GM23338 (cell line): Measurements from ENCODE around the gene IL1R1. TPM values are rescaled to one million over a fixed set of nuclear protein-coding genes. Genes with fewer than 3 reads are reported as not detected.

Experiments used
- ATAC-seq: fragments of 200-7000 bp; cut with Tn5 transposase; 3 replicates; pipeline ENCODE4 v1.9.1; 2020
- DNase-seq: peaks from one replicate; pipeline ENCODE4 v3.0.0-alpha.2; 2015; ENCODE audit warnings: low spot score
- H2AFZ ChIP-seq: fragments of 200-600 bp; sonication (generic); 2 replicates; pipeline ENCODE4 v1.8.0; 2016; ENCODE audit warnings: antibody characterized with exemption, mild to moderate bottlenecking, moderate library complexity
- H3F3A ChIP-seq: fragments of 200-600 bp; sonication (generic); replicated peaks from 2 replicates; pipeline ENCODE4 v1.8.0; 2017; ENCODE audit warnings: antibody characterized with exemption, mixed run types, low read depth
- H3K27ac ChIP-seq: fragments of 200-600 bp; sonication (generic); 2 replicates; pipeline ENCODE4 v1.6.1; 2016; ENCODE audit warnings: low read depth
- H3K27me3 ChIP-seq: fragments of 200-600 bp; sonication (generic); 2 replicates; pipeline ENCODE4 v1.8.0; 2016; ENCODE audit warnings: mild to moderate bottlenecking, mixed run types, moderate library complexity; ENCODE audit not compliant: insufficient read depth
- H3K36me3 ChIP-seq: fragments of 200-600 bp; sonication (generic); 2 replicates; pipeline ENCODE4 v1.8.0; 2016; ENCODE audit warnings: mild to moderate bottlenecking; ENCODE audit not compliant: insufficient read depth
- H3K4me1 ChIP-seq: fragments of 200-600 bp; sonication (generic); 2 replicates; pipeline ENCODE4 v1.8.0; 2016; ENCODE audit warnings: mild to moderate bottlenecking, moderate library complexity; ENCODE audit not compliant: insufficient read depth
- H3K4me2 ChIP-seq: fragments of 200-600 bp; sonication (generic); 2 replicates; pipeline ENCODE4 v1.7.1; 2017; ENCODE audit warnings: mixed run types
- H3K4me3 ChIP-seq: fragments of 200-600 bp; sonication (generic); 2 replicates; pipeline ENCODE4 v1.6.1; 2016; ENCODE audit warnings: mixed run types
- H3K79me2 ChIP-seq: fragments of 200-600 bp; sonication (generic); replicated peaks from 2 replicates; pipeline ENCODE4 v1.8.0; 2017; ENCODE audit warnings: mild to moderate bottlenecking; ENCODE audit not compliant: insufficient read depth
- H3K9me2 ChIP-seq: fragments of 200-600 bp; sonication (generic); 2 replicates; pipeline ENCODE4 v1.8.0; 2017; ENCODE audit not compliant: insufficient read depth
- H4K20me1 ChIP-seq: fragments of 200-600 bp; sonication (generic); replicated peaks from 2 replicates; pipeline ENCODE4 v1.8.0; 2017; ENCODE audit warnings: mild to moderate bottlenecking; ENCODE audit not compliant: insufficient read depth
- H3K27ac Mint-ChIP-seq: 2 replicates; pipeline ENCODE4 v1.8.0; 2020; ENCODE audit warnings: inconsistent platforms, mild to moderate bottlenecking, moderate library complexity, mixed read lengths
- H3K27me3 Mint-ChIP-seq: 3 replicates; pipeline ENCODE4 v1.8.0; 2022; ENCODE audit warnings: low read depth, mild to moderate bottlenecking, moderate library complexity, mixed read lengths, inconsistent platforms; ENCODE audit not compliant: insufficient read depth, poor library complexity
- H3K36me3 Mint-ChIP-seq: 3 replicates; pipeline ENCODE4 v1.8.0; 2021; ENCODE audit warnings: low read depth, mild to moderate bottlenecking, inconsistent platforms, moderate library complexity, mixed read lengths
- H3K4me1 Mint-ChIP-seq: 3 replicates; pipeline ENCODE4 v1.8.0; 2020; ENCODE audit warnings: mild to moderate bottlenecking, inconsistent platforms, mixed read lengths
- H3K4me3 Mint-ChIP-seq: 3 replicates; pipeline ENCODE4 v1.8.0; 2021; ENCODE audit warnings: moderate library complexity, mild to moderate bottlenecking, inconsistent platforms, mixed read lengths
- H3K9me3 Mint-ChIP-seq: 3 replicates; pipeline ENCODE4 v1.8.0; 2020; ENCODE audit warnings: moderate library complexity, mild to moderate bottlenecking, inconsistent platforms, mixed read lengths
- CREB1 ChIP-seq: fragments of 250-450 bp; sonication (Bioruptor Pico); IDR thresholded peaks from 2 replicates; pipeline ENCODE4 v1.5.0; 2020; ENCODE audit warnings: low read depth, mild to moderate bottlenecking, moderate library complexity
- CTCF ChIP-seq, 2 experiments: fragments of 200-600 bp in 1 of 2; sonication (generic) in 1 of 2; conservative IDR thresholded peaks; 2 replicates each; pipeline versions ENCODE4 v1.5.1 to v1.6.1; 2016 to 2017; ENCODE audit warnings: antibody characterized with exemption in 2 of 2, low read depth in 2 of 2, mild to moderate bottlenecking in 2 of 2, moderate library complexity in 1 of 2
- ETS1 ChIP-seq: IDR thresholded peaks from 2 replicates; pipeline ENCODE4 v1.6.1; 2016; ENCODE audit warnings: antibody characterized with exemption
- EZH2 ChIP-seq: fragments of 200-600 bp; sonication (generic); IDR thresholded peaks from one replicate; pipeline ENCODE4 v1.8.0; 2017; ENCODE audit warnings: antibody characterized with exemption, mild to moderate bottlenecking, low read depth; ENCODE audit not compliant: unreplicated experiment
- EZH2phosphoT487 ChIP-seq: fragments of 200-600 bp; sonication (generic); IDR thresholded peaks from one replicate; pipeline ENCODE4 v1.8.1; 2018; ENCODE audit warnings: antibody characterized with exemption; ENCODE audit not compliant: unreplicated experiment
- JUNB ChIP-seq: IDR thresholded peaks from one replicate; pipeline ENCODE4 v1.6.1; 2016; ENCODE audit warnings: antibody characterized with exemption; ENCODE audit not compliant: unreplicated experiment
- NANOG ChIP-seq: IDR thresholded peaks from 2 replicates; pipeline ENCODE4 v1.6.1; 2016; ENCODE audit warnings: antibody characterized with exemption, borderline replicate concordance
- REST ChIP-seq: IDR thresholded peaks from one replicate; pipeline ENCODE4 v1.6.1; 2018; ENCODE audit warnings: antibody characterized with exemption; ENCODE audit not compliant: unreplicated experiment
- ZNF114 ChIP-seq: fragments of 250-450 bp; sonication (Bioruptor Pico); IDR thresholded peaks from 2 replicates; pipeline ENCODE4 v1.5.0; 2020; ENCODE audit warnings: mild to moderate bottlenecking, moderate library complexity
- ZNF331 ChIP-seq: fragments of 250-450 bp; sonication (Bioruptor Pico); IDR thresholded peaks from 2 replicates; pipeline ENCODE4 v1.5.0; 2020; ENCODE audit warnings: low read depth, mild to moderate bottlenecking, moderate library complexity
- polyA plus RNA-seq: library from polyadenylated mRNA; unstranded; fragments of >200 nt; fragmentation: Nextera tagmentation; extraction: Ambion mirVana; gene quantifications from 2 replicates; pipeline ENCODE4 v1.2.1, GENCODE V29; 2016
- total RNA-seq: library from RNA; depleted of rRNA; stranded (reverse); fragments of >200 nt; shearing (Covaris generic); gene quantifications from 2 replicates; pipeline ENCODE4 v1.2.3, GENCODE V29; 2014

Gene IL1R1
- total and polyA plus RNA-seq, 2 experiments from 2014 or later, result 0.17 TPM; not detected in 1

GRCh38 chr2:102129082-102129481, 13.5 kb upstream of the IL1R1 start:
- no peak overlapping the region for H3K4me3 Mint-ChIP-seq
- no peak for DNase-seq
- no peaks in the 10 kb centered on the region for H3K36me3 Mint-ChIP-seq
- no peak for TF ChIP-seq NANOG
- TF ChIP-seq CREB1 (CRISPR knock-in tag), result no peak
- TF ChIP-seq ZNF114 (CRISPR knock-in tag), result no peak
- no peak for TF ChIP-seq EZH2phosphoT487
- no peak for TF ChIP-seq ZNF331 (CRISPR knock-in tag)
- Histone ChIP-seq H3K4me3 (no peak overlapping the region), H3K36me3 (no peaks in the 10 kb centered on the region), H3K4me2 (no peak overlapping the region), H3F3A (no peaks in the 10 kb centered on the region), H3K9me2 (no peaks in the 10 kb centered on the region; the same call in 1 of the 2 replicates), H2AFZ (no peak overlapping the region), H3K4me1 (no peaks in the 10 kb centered on the region), H3K79me2 (no peaks in the 10 kb centered on the region), H4K20me1 (no peaks in the 10 kb centered on the region), H3K27ac (no peak overlapping the region), H3K27me3 (no peaks in the 10 kb centered on the region)
- no peak overlapping the region for H3K27ac Mint-ChIP-seq
- peaks cover 3% of the 10 kb centered on the region for H3K27me3 Mint-ChIP-seq
- no peak for ATAC-seq
- no peaks in the 10 kb centered on the region for H3K4me1 Mint-ChIP-seq
- no peaks in the 10 kb centered on the region for H3K9me3 Mint-ChIP-seq

DNA sequence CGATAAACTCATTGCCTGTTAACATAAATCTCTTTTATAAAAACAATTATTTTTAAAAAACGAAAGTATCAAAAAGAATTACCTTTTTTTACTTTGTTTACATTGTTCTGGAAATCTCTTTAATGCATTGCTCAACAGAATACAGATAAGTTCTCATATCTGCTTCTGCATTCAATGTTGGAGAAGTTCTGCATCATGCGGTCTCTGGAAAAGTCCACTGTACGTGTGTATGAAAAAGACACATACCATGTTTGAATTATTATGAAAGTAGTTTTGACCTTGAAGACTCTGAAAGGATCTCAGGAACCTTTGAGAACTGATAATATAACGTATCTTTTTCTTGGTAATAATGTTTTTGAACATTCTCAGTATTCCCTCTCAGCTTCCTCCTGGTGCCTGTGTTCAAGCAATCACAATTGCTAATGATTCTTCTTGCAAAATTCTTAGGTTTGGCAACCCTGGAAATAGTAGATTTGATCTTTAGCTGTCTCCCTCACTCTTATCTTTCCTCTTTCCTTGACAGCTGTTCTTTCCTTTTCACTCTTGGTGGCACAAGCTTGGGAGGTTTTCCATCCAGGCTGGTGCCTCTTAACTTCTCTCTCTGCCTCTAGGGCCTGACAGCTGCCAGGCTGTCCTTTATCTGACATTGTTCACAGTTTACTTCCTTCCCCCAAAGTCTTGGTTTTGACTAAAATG, 12.4 kb upstream of the IL1R1 start:
- no peaks in the 10 kb centered on the region for H3K36me3 ChIP-seq
- H3K4me1 ChIP-seq, result no peaks in the 10 kb centered on the region
- ATAC-seq (no peak), DNase-seq (no peak)
- H3K27ac ChIP-seq, result no peak overlapping the region
- H3K79me2 ChIP-seq, result no peaks in the 10 kb centered on the region
- Mint-ChIP-seq H3K27me3 (peaks cover 3% of the 10 kb centered on the region), H3K4me3 (no peak overlapping the region), H3K9me3 (no peaks in the 10 kb centered on the region), H3K27ac (no peak overlapping the region), H3K4me1 (no peaks in the 10 kb centered on the region), H3K36me3 (no peaks in the 10 kb centered on the region)
- no peak overlapping the region for H2AFZ ChIP-seq
- no peak overlapping the region for H3K4me2 ChIP-seq
- no peaks in the 10 kb centered on the region for H3F3A ChIP-seq
- H3K27me3 ChIP-seq, result no peaks in the 10 kb centered on the region
- H3K4me3 ChIP-seq, result no peak overlapping the region
- H3K9me2 ChIP-seq, result no peaks in the 10 kb centered on the region; the same call in 1 of the 2 replicates
- no peaks in the 10 kb centered on the region for H4K20me1 ChIP-seq
- TF ChIP-seq ZNF114 (CRISPR knock-in tag) (no peak), EZH2 (no peak), CREB1 (CRISPR knock-in tag) (no peak), ETS1 (no peak), REST (no peak), JUNB (no peak), CTCF (conservative IDR thresholded peaks at IDR 0.05; ENCODE audit: low read depth in 2 of 2) (no peak)
